OCI-M2 (cell line): ENCODE results near the gene GFRA3.
"Not testable (repeated sequence)": the region's sequence is repeated elsewhere in the genome, so short reads cannot be mapped to it uniquely, and the experiment has no call there.

ENCODE experiments used
- DNase-seq: peaks from one replicate; lab custom pipeline; 2025; ENCODE audit not compliant: unreplicated experiment; lab: John Stamatoyannopoulos, UW

The GFRA3 gene

DNA sequence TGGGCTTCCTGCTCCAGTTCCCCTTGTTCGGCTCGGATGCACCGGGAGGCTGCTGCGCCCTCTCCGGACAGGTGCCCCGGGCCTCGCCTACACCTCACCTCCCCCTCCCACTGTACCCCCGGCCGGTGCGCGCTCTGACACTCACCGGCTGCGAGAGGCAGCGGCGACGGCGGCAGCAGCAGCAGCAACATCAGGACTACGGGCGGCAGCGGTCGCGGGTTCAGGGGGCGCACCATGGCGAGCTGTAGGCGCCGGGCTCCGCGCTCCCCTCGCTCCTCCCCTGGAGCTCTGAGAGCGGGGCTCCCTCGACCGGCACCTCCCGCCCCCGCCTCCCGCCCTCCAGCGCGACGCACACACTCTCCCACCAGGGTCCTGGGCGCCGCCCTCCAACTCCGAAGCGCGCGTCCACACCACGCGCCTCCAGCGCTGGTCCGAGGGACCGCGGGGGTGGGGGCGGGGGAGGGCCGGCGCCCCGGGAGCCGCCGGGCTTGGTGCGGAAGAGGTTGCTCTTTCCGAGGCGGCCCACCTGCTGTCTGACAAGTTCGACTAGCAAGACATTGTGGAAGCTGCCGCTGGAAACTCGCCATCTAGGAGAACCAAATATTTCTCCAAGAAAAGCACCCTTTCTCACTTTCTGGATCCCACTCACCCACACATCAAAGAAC is at the start of gene GFRA3:
Gene GFRA3 (minus strand): TSS at position 433 of the 665 bp plus-strand sequence. CDS start 197 bp downstream, at position 236.
- DNase-seq, result no peak

DNA sequence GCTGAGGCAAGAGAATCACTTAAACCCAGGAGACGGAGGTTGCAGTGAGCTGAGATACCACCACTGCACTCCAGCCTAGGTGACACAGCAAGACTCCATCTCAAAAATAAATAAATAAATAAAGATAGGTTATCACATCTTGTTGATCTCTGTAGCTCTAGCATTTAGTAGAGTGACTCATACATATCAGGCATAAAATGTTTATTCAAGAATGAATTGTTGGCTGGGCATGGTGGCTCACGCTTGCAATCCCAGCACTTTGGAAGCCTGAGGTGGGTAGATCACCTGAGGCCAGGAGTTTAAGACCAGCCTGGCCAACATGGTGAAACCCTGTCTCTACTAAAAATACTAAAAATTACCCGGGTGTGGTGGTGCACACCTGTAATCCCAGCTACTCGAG is 43.8 kb upstream of the GFRA3 start:
- DNase-seq, result not testable (repeated sequence)

GRCh38 chr5:138316355-138316754 is 41.9 kb upstream of the GFRA3 start:
- no peak for DNase-seq

DNA sequence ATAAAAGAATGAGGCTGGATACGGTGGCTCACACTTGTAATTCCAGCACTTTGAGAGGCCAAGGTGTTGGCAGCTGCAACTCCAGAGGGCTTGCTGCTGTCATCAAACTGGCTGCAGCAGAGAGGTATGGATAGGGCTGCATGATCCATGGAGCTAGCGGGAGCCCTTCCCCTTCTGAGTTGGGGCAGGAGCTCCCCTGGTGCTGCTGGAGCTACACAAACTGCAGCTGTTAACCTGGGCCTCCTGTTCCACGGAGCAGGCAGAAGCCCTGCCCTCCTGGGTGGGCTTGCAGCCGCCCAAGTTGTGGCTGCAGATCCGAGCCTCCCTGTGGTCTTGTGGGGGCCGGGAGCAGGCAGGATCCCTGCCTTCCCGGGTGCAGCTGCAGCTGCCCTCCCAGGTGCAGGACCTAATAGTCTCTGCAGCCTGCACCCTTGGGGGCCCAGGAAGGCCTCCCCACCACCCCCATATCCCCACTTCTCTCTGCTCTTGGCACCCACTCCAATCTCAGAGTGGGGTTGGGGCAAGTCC is 41.4 kb upstream of the GFRA3 start:
- no peak for DNase-seq

DNA sequence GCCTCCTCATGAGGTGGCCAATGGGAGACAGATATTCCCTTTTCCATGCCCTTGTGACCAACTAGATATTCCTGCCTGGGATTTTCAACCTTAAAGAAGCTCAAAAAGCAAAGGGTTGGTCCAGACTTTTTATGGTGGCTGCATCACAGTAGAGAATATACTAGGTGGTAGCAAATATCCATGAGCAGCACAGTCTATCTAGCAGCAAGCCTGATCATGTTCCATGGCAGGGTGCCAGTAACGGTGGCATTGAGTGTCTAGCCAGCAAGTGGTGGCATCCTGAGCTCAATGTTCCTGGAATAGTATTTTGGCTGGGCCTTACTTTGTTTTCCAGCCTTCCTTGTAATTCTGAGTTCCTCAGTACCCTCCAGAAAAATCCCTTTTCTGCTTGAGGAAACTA is 31.4 kb upstream of the GFRA3 start:
- no peak for DNase-seq

DNA sequence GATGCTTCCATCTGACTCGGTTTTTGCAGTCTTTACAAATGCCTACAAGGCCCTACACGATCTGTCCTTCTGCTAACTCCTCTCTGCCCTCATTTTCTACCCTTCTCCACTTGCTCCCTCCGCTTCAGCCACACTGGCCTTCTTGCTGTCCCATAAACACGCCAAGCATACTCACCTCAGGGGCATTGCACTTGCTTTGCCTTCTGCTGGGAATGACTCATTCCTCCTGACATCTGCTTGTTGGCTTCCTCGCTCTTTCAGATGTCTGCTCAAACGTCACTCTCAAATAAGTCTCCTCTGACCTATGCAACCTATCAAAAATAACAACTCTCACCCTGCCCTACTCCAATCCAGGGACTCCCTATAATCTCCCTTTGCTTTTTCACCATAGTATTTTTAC is 29.0 kb upstream of the GFRA3 start:
- no peak for DNase-seq

GRCh38 chr5:138289296-138289695 is 14.9 kb upstream of the GFRA3 start:
- DNase-seq, result no peak

DNA sequence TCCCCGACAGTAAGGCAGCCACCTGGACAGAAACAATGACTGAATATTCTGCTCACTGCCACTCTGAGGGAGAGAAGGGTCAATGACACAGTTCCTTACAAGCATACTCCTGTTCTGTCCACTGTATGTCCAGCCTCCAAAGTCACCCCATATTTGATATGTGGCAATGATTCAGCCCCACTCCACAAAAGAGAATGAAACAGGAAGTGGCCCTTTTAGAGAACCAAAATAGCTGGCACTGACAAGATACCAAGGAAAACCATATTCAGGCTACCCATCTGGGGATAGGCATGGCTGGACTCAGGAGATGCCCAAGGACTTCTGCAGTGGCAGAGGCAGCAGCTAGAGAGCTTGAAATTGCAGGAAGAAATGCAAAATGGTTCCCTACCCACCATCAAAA is 12.8 kb upstream of the GFRA3 start:
- no peak for DNase-seq

GRCh38 chr5:138282920-138283742 is 8.7 kb upstream of the GFRA3 start:
- DNase-seq, result no peak

DNA sequence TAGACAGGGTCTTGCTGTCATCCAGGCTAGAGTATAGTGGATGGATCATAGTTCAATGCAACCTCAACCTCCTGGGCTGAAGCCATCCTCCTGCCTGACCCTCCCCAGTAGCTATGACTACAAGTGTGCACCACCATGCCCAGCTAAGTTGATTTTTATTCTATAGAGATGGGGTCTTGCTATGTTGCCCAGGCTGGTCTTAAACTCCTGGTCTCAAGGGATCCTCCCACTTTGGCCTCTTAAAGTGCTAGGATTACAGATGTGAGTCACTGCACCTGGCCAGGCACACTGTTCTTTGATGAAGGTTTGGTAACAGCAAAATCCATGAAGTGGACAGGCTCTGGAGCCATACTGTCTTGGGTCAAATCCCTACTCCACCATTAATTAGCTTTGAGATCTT is 6.5 kb upstream of the GFRA3 start:
- no peak for DNase-seq

- DNase-seq, result no peak
Measured at GRCh38 chr5:138276402-138277054, 2.1 kb upstream of the GFRA3 start.

GRCh38 chr5:138275895-138276294 is 1.5 kb upstream of the GFRA3 start:
- no peak for DNase-seq

DNA sequence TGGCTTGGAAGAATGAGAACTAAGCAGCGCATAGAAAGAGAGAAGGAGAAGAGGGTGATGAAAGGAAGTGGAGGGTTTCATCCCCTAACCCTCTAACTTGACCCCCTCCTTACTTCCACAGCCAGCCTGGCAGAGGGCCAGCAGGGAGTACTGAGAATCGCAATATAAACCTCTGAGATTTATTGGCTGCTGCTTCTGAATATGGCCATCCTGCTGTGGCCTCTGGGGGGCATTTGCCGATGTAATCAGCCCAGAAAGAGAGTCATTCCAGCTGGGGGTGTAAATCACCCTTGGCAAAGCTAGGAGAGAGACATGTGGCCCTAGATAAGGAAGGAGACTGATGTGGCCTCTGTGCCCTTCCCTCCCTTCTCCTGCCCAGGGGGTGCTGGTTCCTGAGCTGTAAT is 960 bp upstream of the GFRA3 start:
- no peak for DNase-seq

- DNase-seq, result no peak
Measured at GRCh38 chr5:138273834-138274188, 610 bp downstream of the GFRA3 start.

DNA sequence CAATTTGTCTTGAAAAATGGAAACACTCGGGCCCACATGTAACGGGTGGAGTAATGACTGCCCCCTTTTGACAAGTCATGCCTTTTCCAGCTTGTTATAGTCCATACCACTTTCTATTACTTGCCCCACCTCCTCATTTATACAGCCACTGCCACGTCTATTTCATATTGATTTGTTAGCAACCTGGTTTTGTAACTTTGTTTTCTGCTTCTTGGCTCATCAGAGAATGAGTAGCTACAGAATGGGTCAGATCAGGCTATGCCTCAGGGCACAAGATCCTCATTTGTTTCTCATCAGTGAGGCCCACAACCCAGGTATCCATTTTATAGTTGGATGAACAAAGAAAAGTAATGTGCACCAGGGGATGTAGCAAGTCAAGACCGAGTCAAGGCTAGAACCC is 1.7 kb downstream of the GFRA3 start:
- DNase-seq, result no peak

GRCh38 chr5:138271281-138271680 is 3.1 kb downstream of the GFRA3 start:
- no peak for DNase-seq

GRCh38 chr5:138264183-138264582 is 10.2 kb downstream of the GFRA3 start:
- DNase-seq, result no peak

- DNase-seq, result no peak
Measured at GRCh38 chr5:138263581-138263980, 10.8 kb downstream of the GFRA3 start.

- no peak for DNase-seq
Measured at GRCh38 chr5:138258704-138259292, 15.6 kb downstream of the GFRA3 start.

GRCh38 chr5:138257583-138257982 is 16.8 kb downstream of the GFRA3 start:
- no peak for DNase-seq

DNA sequence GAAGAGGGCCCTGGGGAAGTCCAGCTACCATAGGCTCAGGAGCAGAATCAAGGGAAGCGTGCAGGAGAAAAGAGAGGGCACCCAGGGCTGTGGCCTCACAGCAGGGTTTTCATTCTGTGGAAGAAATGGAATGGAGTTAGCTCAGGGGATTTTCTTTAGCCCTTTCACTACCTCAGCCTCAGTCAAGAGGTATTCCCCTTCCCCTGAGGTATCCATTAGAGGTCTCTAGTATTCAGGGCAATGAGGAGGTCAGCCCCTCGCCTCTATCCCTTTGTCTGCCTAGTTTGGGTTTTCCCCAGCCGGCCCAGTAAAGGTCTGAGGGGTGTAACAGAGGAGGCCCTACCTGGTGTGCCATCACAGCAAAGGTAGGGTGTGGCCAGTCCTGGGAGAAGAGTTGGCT is 21.5 kb downstream of the GFRA3 start:
- no peak for DNase-seq
